SK-N-SH treated with all-trans-retinoic acid at 6 μM for 48 hours (cell line): ENCODE results near the gene SLC22A23.

ENCODE experiments used
- ARNTL ChIP-seq: fragments of 450-650 bp; formaldehyde crosslinking; IDR thresholded peaks from 2 replicates; pipeline ENCODE4 v1.5.0; 2020; ENCODE audit warnings: low read depth, mild to moderate bottlenecking, moderate library complexity, borderline replicate concordance
- CSDC2 ChIP-seq: fragments of 250-450 bp; sonication (Bioruptor Pico); IDR thresholded peaks from 2 replicates; pipeline ENCODE4 v1.5.0; 2020; ENCODE audit warnings: mild to moderate bottlenecking, moderate library complexity
- ISL1 ChIP-seq: fragments of 250-450 bp; sonication (Bioruptor Pico); IDR thresholded peaks from 2 replicates; pipeline ENCODE4 v2.1.2; 2022; ENCODE audit warnings: mild to moderate bottlenecking, moderate library complexity
- OSR1 ChIP-seq: fragments of 250-450 bp; sonication (Bioruptor Pico); IDR thresholded peaks from 2 replicates; pipeline ENCODE4 v1.8.0; 2022; ENCODE audit warnings: moderate library complexity, mild to moderate bottlenecking, inconsistent platforms
- SNAI2 ChIP-seq: fragments of 250-450 bp; sonication (Bioruptor Pico); IDR thresholded peaks from 2 replicates; pipeline ENCODE4 v1.5.0; 2020; ENCODE audit warnings: mild to moderate bottlenecking, moderate library complexity
- ZC3H10 ChIP-seq: fragments of 250-450 bp; sonication (Bioruptor Pico); IDR thresholded peaks from 2 replicates; pipeline ENCODE4 v1.5.1; 2021; ENCODE audit warnings: mild to moderate bottlenecking, moderate library complexity
- ZFP3 ChIP-seq: fragments of 250-450 bp; sonication (Bioruptor Pico); IDR thresholded peaks from 2 replicates; pipeline ENCODE4 v1.5.0; 2020; ENCODE audit warnings: mild to moderate bottlenecking, moderate library complexity
- ZFP30 ChIP-seq: fragments of 450-650 bp; formaldehyde crosslinking; IDR thresholded peaks from 2 replicates; pipeline ENCODE4 v1.5.0; 2022; ENCODE audit warnings: mild to moderate bottlenecking, moderate library complexity
- ZNF70 ChIP-seq: fragments of 450-650 bp; formaldehyde crosslinking; IDR thresholded peaks from 2 replicates; pipeline ENCODE4 v1.5.0; 2020; ENCODE audit warnings: mild to moderate bottlenecking, moderate library complexity
- TF ChIP-seq, protein P1 (sequence below): fragments of 250-450 bp; sonication (Bioruptor Pico); IDR thresholded peaks from 2 replicates; pipeline ENCODE4 v1.8.0; 2020; ENCODE audit warnings: mild to moderate bottlenecking, moderate library complexity, borderline replicate concordance
- TF ChIP-seq, protein P2 (sequence below): fragments of 250-450 bp; sonication (Bioruptor Pico); IDR thresholded peaks from 2 replicates; pipeline ENCODE4 v1.5.1; 2021; ENCODE audit warnings: mild to moderate bottlenecking, moderate library complexity

DNA sequence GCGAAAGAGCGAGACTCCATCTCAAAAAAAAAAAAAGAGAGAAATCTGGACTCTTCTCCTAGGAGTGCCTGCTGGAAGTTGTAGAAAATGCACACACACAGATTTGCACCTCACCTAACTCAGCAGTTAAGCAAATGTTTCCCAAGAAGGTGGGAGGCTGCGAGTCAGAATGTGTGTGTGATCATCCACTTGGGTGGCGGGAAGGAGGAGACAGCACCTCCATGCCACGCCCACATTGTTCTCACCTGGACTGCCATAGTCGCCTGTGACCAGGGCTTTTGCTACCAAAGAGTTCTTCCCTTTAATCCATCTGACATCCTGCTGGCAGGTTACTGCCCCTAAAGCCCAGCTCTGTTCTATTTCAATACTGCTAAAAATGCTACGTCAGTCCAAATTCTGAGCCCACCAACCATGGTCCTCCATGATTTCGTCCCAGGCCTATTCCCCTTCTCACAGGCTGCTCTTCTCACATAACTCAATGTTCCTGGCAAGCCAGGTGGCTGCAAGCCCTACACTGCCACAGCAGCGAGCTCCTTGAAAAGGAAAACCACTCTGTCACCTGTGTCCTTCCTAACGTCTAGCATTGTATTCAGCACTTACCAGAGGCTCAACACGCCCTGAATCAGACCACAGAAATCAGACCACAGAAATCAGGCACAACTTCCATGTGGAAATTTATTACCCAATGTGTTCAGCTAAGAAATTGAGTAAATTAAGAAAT lies 120.6 kb downstream of the SLC22A23 start:
- TF ChIP-seq OSR1: no peak
- no peak for TF ChIP-seq ARNTL (CRISPR knock-in tag)
- TF ChIP-seq ISL1: no peak
- no peak for TF ChIP-seq CSDC2 (CRISPR knock-in tag)
- TF ChIP-seq, protein P1, sequence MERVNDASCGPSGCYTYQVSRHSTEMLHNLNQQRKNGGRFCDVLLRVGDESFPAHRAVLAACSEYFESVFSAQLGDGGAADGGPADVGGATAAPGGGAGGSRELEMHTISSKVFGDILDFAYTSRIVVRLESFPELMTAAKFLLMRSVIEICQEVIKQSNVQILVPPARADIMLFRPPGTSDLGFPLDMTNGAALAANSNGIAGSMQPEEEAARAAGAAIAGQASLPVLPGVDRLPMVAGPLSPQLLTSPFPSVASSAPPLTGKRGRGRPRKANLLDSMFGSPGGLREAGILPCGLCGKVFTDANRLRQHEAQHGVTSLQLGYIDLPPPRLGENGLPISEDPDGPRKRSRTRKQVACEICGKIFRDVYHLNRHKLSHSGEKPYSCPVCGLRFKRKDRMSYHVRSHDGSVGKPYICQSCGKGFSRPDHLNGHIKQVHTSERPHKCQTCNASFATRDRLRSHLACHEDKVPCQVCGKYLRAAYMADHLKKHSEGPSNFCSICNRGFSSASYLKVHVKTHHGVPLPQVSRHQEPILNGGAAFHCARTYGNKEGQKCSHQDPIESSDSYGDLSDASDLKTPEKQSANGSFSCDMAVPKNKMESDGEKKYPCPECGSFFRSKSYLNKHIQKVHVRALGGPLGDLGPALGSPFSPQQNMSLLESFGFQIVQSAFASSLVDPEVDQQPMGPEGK (CRISPR knock-in tag): no peak
- TF ChIP-seq ZFP3 (CRISPR knock-in tag): no peak
- TF ChIP-seq ZNF70 (CRISPR knock-in tag): no peak
- TF ChIP-seq, protein P2, sequence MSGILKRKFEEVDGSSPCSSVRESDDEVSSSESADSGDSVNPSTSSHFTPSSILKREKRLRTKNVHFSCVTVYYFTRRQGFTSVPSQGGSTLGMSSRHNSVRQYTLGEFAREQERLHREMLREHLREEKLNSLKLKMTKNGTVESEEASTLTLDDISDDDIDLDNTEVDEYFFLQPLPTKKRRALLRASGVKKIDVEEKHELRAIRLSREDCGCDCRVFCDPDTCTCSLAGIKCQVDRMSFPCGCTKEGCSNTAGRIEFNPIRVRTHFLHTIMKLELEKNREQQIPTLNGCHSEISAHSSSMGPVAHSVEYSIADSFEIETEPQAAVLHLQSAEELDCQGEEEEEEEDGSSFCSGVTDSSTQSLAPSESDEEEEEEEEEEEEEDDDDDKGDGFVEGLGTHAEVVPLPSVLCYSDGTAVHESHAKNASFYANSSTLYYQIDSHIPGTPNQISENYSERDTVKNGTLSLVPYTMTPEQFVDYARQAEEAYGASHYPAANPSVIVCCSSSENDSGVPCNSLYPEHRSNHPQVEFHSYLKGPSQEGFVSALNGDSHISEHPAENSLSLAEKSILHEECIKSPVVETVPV (CRISPR knock-in tag): no peak
- TF ChIP-seq SNAI2: no peak
- TF ChIP-seq ZC3H10 (CRISPR knock-in tag): no peak
- no peak for TF ChIP-seq ZFP30 (CRISPR knock-in tag)
